GM12878 (cell line): ENCODE results near the gene LRRC3C. TPM values are rescaled to one million over a fixed set of nuclear protein-coding genes. Genes with fewer than 3 reads are reported as not detected.

Source experiments
- IRF4 ChIP-seq: IDR thresholded peaks from 2 replicates; pipeline ENCODE4 v1.6.1; 2011; ENCODE audit warnings: low read depth, low read length
- JUNB ChIP-seq: IDR thresholded peaks from 2 replicates; pipeline ENCODE4 v1.6.1; 2016; ENCODE audit warnings: antibody characterized with exemption, mild to moderate bottlenecking
- SMC3 ChIP-seq: IDR thresholded peaks from 2 replicates; pipeline ENCODE4 v1.6.1; 2011; ENCODE audit warnings: low read length, improper control_type of control experiment, borderline replicate concordance
- SUZ12 ChIP-seq: fragments of 200-600 bp; sonication (generic); IDR thresholded peaks from one replicate; pipeline ENCODE4 v1.6.1; 2018; ENCODE audit warnings: antibody characterized with exemption, mild to moderate bottlenecking; ENCODE audit not compliant: unreplicated experiment
- YY1 ChIP-seq: IDR thresholded peaks from 2 replicates; pipeline ENCODE4 v1.6.1; 2011; ENCODE audit warnings: low read depth, mild to moderate bottlenecking, low read length
- ZNF274 ChIP-seq: IDR thresholded peaks from one replicate; pipeline ENCODE4 v1.8.0; 2011; ENCODE audit not compliant: insufficient read length, insufficient read depth
- polyA plus RNA-seq, 11 experiments: library from polyadenylated mRNA; depleted of rRNA in 4 of 11; unstranded in 6 of 11; stranded (reverse) in 5 of 11; fragments of >200 nt; fragmentation: Nextera tagmentation in 4 of 11; fragmentation: Illumina TruSeq in 1 of 11; extraction: Ambion mirVana in 4 of 11; extraction: Trizol in 1 of 11; gene quantifications; 1 replicate in 1 of 11; 2 replicates in 10 of 11; pipeline versions ENCODE4 v1.2.1 to v1.2.3, GENCODE V29; 2011 to 2016; ENCODE audit warnings: inconsistent platforms in 2 of 11, missing spikeins in 2 of 11, low read depth in 1 of 11
- total RNA-seq, 4 experiments: library from RNA; depleted of rRNA in 3 of 4; stranded (reverse); fragments of >200 nt in 3 of 4; fragmentation: Illumina TruSeq in 1 of 4; extraction: Trizol in 1 of 4; gene quantifications; 2 replicates each; pipeline versions ENCODE4 v1.2.1 to v1.2.3, GENCODE V29; 2013 to 2021
- TF ChIP-seq, protein P1 (sequence below): IDR thresholded peaks from 2 replicates; pipeline ENCODE4 v1.6.1; 2012; ENCODE audit warnings: mild to moderate bottlenecking, low read depth, low read length
- TF ChIP-seq, protein P2 (sequence below): fragments of 150-350 bp; IDR thresholded peaks from 2 replicates; pipeline ENCODE4 v1.6.1; 2014; ENCODE audit warnings: mild to moderate bottlenecking, low read depth, low read length
- TF ChIP-seq, protein P3 (sequence below): fragments of 450-650 bp; formaldehyde crosslinking; IDR thresholded peaks from 2 replicates; pipeline ENCODE4 v1.4.0; 2022; ENCODE audit warnings: mild to moderate bottlenecking, moderate library complexity

Gene LRRC3C
- total and polyA plus RNA-seq, 10 of the 15 experiments (the other 5 are each of a cell fraction or from before 2014, with no cell fraction given), result not detected

DNA sequence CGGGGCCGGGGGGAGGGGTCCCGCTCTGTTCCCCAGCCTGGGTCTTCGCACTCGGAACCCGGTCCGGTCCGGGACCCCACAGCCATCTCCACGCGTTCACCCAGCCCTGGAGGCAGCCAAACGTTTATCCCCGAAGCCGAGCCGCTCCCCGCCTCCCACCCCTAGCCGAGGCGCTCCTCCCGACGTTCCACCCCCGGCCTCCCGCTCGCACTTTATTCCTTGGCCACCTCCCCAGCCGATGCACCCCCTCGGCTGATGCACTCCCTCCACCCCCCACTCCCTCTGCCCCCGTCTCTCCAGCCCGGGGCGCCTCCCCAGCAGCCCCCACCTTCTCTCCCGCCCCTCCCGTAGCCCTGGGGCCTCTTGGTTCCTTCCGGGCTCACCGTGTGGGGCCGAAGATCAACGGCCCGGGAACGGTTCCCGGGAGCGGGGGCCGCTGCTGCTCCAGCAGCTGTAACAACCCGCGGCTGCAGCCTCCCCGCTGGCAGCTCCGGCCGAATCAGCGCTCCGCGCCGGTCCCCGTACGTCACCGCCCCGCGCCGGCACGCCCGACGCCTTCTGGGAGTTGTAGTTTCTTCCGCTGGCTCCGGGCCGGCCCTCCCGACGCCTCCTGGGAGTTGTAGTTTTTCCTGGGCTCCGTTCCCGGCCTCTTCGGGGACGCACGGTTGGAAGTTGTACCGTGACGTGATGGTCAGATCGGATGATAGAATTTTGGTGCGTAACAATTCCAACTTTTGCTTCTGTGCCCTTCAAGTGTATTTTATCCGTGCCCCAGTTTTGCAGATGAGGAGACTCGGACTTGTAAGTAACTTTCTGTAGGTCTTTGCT is at the start of gene LRRC3C, which contains the start of gene ORMDL3 (continued):
- TF ChIP-seq, protein P1, sequence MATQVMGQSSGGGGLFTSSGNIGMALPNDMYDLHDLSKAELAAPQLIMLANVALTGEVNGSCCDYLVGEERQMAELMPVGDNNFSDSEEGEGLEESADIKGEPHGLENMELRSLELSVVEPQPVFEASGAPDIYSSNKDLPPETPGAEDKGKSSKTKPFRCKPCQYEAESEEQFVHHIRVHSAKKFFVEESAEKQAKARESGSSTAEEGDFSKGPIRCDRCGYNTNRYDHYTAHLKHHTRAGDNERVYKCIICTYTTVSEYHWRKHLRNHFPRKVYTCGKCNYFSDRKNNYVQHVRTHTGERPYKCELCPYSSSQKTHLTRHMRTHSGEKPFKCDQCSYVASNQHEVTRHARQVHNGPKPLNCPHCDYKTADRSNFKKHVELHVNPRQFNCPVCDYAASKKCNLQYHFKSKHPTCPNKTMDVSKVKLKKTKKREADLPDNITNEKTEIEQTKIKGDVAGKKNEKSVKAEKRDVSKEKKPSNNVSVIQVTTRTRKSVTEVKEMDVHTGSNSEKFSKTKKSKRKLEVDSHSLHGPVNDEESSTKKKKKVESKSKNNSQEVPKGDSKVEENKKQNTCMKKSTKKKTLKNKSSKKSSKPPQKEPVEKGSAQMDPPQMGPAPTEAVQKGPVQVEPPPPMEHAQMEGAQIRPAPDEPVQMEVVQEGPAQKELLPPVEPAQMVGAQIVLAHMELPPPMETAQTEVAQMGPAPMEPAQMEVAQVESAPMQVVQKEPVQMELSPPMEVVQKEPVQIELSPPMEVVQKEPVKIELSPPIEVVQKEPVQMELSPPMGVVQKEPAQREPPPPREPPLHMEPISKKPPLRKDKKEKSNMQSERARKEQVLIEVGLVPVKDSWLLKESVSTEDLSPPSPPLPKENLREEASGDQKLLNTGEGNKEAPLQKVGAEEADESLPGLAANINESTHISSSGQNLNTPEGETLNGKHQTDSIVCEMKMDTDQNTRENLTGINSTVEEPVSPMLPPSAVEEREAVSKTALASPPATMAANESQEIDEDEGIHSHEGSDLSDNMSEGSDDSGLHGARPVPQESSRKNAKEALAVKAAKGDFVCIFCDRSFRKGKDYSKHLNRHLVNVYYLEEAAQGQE, result no peak
- TF ChIP-seq ZNF274 (no peak), YY1 (peak; percentile 91), SUZ12 (peak; percentile 63), JUNB (no peak), SMC3 (no peak), IRF4 (no peak)
- TF ChIP-seq, protein P2, sequence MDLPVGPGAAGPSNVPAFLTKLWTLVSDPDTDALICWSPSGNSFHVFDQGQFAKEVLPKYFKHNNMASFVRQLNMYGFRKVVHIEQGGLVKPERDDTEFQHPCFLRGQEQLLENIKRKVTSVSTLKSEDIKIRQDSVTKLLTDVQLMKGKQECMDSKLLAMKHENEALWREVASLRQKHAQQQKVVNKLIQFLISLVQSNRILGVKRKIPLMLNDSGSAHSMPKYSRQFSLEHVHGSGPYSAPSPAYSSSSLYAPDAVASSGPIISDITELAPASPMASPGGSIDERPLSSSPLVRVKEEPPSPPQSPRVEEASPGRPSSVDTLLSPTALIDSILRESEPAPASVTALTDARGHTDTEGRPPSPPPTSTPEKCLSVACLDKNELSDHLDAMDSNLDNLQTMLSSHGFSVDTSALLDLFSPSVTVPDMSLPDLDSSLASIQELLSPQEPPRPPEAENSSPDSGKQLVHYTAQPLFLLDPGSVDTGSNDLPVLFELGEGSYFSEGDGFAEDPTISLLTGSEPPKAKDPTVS, result no peak
- TF ChIP-seq, protein P3, sequence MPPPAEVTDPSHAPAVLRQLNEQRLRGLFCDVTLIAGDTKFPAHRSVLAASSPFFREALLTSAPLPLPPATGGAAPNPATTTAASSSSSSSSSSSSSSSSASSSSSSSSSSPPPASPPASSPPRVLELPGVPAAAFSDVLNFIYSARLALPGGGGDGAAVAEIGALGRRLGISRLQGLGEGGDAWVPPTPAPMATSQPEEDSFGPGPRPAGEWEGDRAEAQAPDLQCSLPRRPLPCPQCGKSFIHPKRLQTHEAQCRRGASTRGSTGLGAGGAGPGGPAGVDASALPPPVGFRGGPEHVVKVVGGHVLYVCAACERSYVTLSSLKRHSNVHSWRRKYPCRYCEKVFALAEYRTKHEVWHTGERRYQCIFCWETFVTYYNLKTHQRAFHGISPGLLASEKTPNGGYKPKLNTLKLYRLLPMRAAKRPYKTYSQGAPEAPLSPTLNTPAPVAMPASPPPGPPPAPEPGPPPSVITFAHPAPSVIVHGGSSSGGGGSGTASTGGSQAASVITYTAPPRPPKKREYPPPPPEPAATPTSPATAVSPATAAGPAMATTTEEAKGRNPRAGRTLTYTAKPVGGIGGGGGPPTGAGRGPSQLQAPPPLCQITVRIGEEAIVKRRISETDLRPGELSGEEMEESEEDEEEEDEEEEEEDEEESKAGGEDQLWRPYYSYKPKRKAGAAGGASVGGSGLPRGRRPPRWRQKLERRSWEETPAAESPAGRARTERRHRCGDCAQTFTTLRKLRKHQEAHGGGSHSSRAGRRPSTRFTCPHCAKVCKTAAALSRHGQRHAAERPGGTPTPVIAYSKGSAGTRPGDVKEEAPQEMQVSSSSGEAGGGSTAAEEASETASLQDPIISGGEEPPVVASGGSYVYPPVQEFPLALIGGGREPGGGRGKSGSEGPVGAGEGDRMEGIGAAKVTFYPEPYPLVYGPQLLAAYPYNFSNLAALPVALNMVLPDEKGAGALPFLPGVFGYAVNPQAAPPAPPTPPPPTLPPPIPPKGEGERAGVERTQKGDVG (CRISPR knock-in tag), result no peak
